ENCODE results near the gene GOLGA6A. TPM values are rescaled to one million over a fixed set of nuclear protein-coding genes. Genes with fewer than 3 reads are reported as not detected.

Gene GOLGA6A
- polyA plus RNA-seq, 1 experiment: not detected

DNA sequence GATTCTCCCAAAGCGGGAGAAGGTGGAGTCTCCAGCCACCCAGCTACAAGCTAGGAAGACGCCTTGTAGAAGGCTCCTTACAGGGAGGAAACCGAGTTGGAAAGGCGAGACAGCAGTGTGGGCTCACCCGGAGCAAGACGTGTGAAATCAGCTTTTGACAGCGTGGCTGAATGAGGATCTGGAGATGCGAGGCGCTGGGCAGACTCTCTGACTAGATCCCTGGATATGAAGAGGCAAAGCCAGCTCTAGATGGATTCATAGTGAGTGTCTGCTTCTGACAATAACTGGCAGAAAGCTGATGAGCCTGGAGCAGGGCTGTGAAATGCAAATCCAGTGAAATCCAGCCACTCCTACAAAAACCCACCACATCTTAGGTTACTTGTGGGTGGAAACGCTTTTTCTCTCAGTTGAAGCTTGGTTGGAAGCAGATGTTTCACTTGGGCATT is 41.0 kb downstream of the GOLGA6A start:
- Histone ChIP-seq H3K36me3 (ENCODE audit: control insufficient read depth, insufficient read depth, low read length) (peaks cover 13% of the 10 kb centered on the region), H3K27me3 (ENCODE audit: control insufficient read depth, insufficient read depth, low read length) (no peaks in the 10 kb centered on the region), H3K4me3 (ENCODE audit: low read depth, low read length) (no peak overlapping the region)
- ChIA-PET POLR2A (no interaction called here), CTCF (interaction anchor here (0.7 to 7.1 kb wide), 9 partner anchors 10 to 90 kb away, joined by 3 to 119 read pairs (median 10); partner anchors contain the start of genes PML and STOML1)
- DNase-seq (ENCODE audit: low read depth): no peak
- TF ChIP-seq, protein P1, sequence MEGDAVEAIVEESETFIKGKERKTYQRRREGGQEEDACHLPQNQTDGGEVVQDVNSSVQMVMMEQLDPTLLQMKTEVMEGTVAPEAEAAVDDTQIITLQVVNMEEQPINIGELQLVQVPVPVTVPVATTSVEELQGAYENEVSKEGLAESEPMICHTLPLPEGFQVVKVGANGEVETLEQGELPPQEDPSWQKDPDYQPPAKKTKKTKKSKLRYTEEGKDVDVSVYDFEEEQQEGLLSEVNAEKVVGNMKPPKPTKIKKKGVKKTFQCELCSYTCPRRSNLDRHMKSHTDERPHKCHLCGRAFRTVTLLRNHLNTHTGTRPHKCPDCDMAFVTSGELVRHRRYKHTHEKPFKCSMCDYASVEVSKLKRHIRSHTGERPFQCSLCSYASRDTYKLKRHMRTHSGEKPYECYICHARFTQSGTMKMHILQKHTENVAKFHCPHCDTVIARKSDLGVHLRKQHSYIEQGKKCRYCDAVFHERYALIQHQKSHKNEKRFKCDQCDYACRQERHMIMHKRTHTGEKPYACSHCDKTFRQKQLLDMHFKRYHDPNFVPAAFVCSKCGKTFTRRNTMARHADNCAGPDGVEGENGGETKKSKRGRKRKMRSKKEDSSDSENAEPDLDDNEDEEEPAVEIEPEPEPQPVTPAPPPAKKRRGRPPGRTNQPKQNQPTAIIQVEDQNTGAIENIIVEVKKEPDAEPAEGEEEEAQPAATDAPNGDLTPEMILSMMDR (IDR thresholded peaks at IDR 0.05; ENCODE audit: insufficient read depth, low read depth, low read length): no peak

DNA sequence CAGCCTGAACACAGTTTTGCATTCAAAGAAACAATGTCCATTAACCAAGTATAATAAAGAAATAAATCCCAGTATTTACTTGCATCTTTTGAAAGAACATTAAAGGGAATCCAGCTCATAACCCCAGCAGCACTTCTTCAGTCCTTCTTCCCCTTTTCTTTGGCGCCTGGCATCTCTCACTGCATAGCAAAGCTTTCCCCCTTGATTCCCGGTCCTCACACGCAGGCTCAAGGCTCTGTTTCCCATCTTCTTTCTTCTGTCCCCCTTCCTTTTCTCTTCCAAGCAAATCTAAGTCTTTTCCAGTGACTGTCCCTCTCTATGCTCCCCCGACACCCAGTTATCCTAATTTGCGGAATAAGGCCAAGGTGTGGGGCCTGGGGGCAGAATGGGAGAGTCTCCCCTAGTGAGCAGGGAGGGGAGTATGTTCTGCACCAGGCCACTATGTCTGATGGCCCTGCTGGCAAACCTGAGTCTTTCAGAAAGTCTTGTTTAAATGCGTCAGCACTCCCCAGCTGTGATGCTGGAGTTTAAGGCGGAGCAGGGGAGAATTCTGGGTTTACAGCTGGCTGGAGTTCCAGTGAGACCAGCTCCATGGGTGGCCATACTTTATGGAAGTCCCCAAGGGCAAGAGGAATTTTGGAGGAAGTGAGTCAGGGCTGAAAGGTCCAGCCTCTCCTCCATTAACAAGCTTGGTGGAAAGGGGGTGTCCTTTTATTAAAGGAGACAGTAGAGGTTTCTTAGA is 42.1 kb downstream of the GOLGA6A start:
- H3K36me3 ChIP-seq (ENCODE audit: control insufficient read depth, insufficient read depth, low read length): peaks cover 19% of the 10 kb centered on the region
- ChIA-PET POLR2A (interaction anchor here (0.5 to 1.1 kb wide), 3 partner anchors 16 to 31 kb away, joined by 3 to 7 read pairs (median 4); no protein-coding TSS in a partner anchor), CTCF (interaction anchor here (0.6 to 7.1 kb wide), 12 partner anchors 11 to 282 kb away, joined by 3 to 119 read pairs (median 4); partner anchors contain the start of genes PML and STOML1)
- peak; percentile 97 for DNase-seq (ENCODE audit: low read depth)
- H3K27me3 ChIP-seq (ENCODE audit: control insufficient read depth, insufficient read depth, low read length): no peaks in the 10 kb centered on the region
- H3K4me3 ChIP-seq (ENCODE audit: low read depth, low read length): no peak overlapping the region
- TF ChIP-seq, protein P1 (IDR thresholded peaks at IDR 0.05; ENCODE audit: insufficient read depth, low read depth, low read length): no peak

DNA sequence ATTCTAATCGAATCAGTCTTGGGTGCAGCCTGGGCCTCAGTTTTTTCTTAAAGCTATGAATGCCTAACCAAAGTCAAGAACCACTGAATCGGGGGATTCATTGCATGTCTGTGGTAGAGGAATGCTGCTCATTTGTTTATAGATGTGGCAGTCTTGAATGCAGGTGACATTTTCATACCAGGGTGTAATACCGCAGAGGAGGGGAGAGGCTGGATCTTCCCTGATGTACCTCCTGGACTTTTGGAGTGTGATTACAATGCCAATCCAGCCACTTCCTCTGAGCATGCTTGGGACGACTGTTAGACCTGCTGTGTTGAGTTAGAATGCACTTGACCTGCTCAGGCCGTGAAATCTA is 42.7 kb downstream of the GOLGA6A start:
- Histone ChIP-seq H3K36me3 (ENCODE audit: control insufficient read depth, insufficient read depth, low read length) (peaks cover 25% of the 10 kb centered on the region), H3K4me3 (ENCODE audit: low read depth, low read length) (no peak overlapping the region), H3K27me3 (ENCODE audit: control insufficient read depth, insufficient read depth, low read length) (no peaks in the 10 kb centered on the region)
- no peak for DNase-seq (ENCODE audit: low read depth)
- ChIA-PET POLR2A (interaction anchor here (0.9 to 1.0 kb wide), 2 partner anchors 29 to 57 kb away, joined by 3 to 4 read pairs; no protein-coding TSS in a partner anchor), CTCF (interaction anchor here (1.5 to 7.1 kb wide), 8 partner anchors 10 to 103 kb away, joined by 3 to 119 read pairs (median 24); partner anchors contain the start of genes PML and STOML1)
- TF ChIP-seq, protein P1 (IDR thresholded peaks at IDR 0.05; ENCODE audit: insufficient read depth, low read depth, low read length): no peak

DNA sequence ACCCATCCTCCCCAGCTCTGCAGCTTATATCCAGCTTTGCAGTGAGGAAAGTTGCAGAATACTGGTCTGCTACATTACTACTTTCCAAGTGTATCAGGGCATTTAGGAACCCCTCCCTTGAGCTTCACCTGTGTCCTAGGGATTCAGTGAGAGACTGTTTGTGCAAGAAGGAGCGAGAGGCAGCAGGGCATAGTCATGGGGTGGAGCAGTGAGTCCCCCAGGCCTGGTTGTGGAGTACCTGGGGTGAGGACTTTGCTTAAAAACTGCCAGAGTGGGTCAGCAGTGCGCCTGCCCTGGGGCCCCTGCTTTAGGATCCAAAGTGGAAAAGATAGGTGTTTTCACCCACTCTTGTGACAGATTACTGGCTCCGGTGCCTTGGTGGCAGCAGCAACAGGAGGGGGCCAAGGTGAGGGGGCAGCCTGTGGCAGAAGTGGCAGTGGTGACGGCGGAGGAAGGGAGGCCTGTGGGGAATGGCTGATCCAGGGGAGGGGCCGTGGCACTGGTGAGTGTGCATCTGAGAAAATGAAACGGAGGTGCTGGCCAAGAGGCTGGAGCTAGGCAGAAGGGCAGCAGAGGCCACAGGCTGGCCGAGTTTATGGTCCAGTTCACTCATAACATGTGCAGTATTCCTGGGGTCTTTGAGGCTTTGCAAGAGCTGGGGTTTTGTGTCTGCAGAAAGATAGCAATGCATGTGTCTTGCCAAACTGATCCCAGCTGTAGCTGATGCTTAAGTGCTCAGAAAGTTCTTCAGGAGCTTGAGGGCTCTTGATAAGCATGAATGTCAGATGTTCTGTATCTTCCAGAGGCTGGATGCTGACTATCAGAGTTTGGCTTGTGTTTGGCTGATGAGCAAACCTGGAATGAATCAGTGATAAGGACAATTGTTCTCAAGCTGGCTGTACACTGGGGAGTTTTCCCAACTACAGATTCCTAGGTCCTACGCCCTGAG is 43.4 kb downstream of the GOLGA6A start:
- no peak for DNase-seq (ENCODE audit: low read depth)
- ChIA-PET CTCF (interaction anchor here (0.5 to 7.1 kb wide), 11 partner anchors 10 to 103 kb away, joined by 3 to 119 read pairs (median 10); partner anchors contain the start of genes PML and STOML1), POLR2A (interaction anchor here (1.0 kb wide), 1 partner anchor 56 kb away, joined by 3 read pairs; no protein-coding TSS in a partner anchor)

More for the DNA sequence above, 43.4 kb downstream of the GOLGA6A start:
- Histone ChIP-seq H3K36me3 (ENCODE audit: control insufficient read depth, insufficient read depth, low read length) (peaks cover 30% of the 10 kb centered on the region), H3K27me3 (ENCODE audit: control insufficient read depth, insufficient read depth, low read length) (no peaks in the 10 kb centered on the region), H3K4me3 (ENCODE audit: low read depth, low read length) (no peak overlapping the region)
- TF ChIP-seq, protein P1 (IDR thresholded peaks at IDR 0.05; ENCODE audit: insufficient read depth, low read depth, low read length): no peak

Data from BJ (cell line).